NT2/D1 (cell line): ENCODE measurements around the gene CYP26B1.

Source experiments
- DNase-seq: peaks from one replicate; pipeline ENCODE4 v3.0.0-alpha.2; 2011; ENCODE audit warnings: low read depth, low spot score
- H3K27me3 ChIP-seq: 2 replicates; pipeline ENCODE4 v1.6.0; 2011; ENCODE audit warnings: mild to moderate bottlenecking; ENCODE audit not compliant: insufficient read length, insufficient read depth
- H3K36me3 ChIP-seq: 2 replicates; pipeline ENCODE4 v1.6.1; 2011; ENCODE audit warnings: mild to moderate bottlenecking, low read length, mixed read lengths; ENCODE audit not compliant: insufficient read depth, insufficient read length
- H3K4me1 ChIP-seq: 2 replicates; pipeline ENCODE4 v1.5.1; 2011; ENCODE audit not compliant: insufficient read depth, insufficient read length
- H3K4me3 ChIP-seq: 2 replicates; pipeline ENCODE4 v1.5.1; 2011; ENCODE audit warnings: low read depth; ENCODE audit not compliant: insufficient read length
- H3K9ac ChIP-seq: 2 replicates; pipeline ENCODE4 v1.6.0; 2011; ENCODE audit warnings: low read depth; ENCODE audit not compliant: insufficient read length
- H3K9me3 ChIP-seq: 2 replicates; pipeline ENCODE4 v1.5.1; 2011; ENCODE audit warnings: mild to moderate bottlenecking, low read length; ENCODE audit not compliant: insufficient read depth
- SUZ12 ChIP-seq: IDR thresholded peaks from 2 replicates; pipeline ENCODE4 v1.6.1; 2011; ENCODE audit not compliant: insufficient read length, insufficient read depth; ENCODE audit errors: extremely low read depth
- YY1 ChIP-seq: IDR thresholded peaks from 2 replicates; pipeline ENCODE4 v1.6.1; 2011; ENCODE audit not compliant: insufficient read length, insufficient read depth
- ZNF274 ChIP-seq: IDR thresholded peaks from 2 replicates; pipeline ENCODE4 v1.6.1; 2011; ENCODE audit warnings: mild to moderate bottlenecking, low read depth, low read length

CYP26B1 gene

GRCh38 chr2:72082887-72083286 lies 64.8 kb downstream of the CYP26B1 start:
- H3K27me3 ChIP-seq: no peaks in the 10 kb centered on the region
- H3K4me3 ChIP-seq: no peak overlapping the region
- DNase-seq: no peak
- no peaks in the 10 kb centered on the region for H3K36me3 ChIP-seq
- H3K9me3 ChIP-seq: peaks cover 6% of the 10 kb centered on the region; the same call in 1 of the 2 replicates
- H3K4me1 ChIP-seq: no peaks in the 10 kb centered on the region
- no peak overlapping the region for H3K9ac ChIP-seq
- no peak for TF ChIP-seq SUZ12

GRCh38 chr2:72082021-72082601 lies 65.6 kb downstream of the CYP26B1 start:
- Histone ChIP-seq H3K36me3 (no peaks in the 10 kb centered on the region), H3K27me3 (no peaks in the 10 kb centered on the region), H3K4me1 (no peaks in the 10 kb centered on the region), H3K9me3 (peaks cover 6% of the 10 kb centered on the region; the same call in 1 of the 2 replicates), H3K4me3 (no peak overlapping the region), H3K9ac (no peak overlapping the region)
- DNase-seq: no peak
- no peak for TF ChIP-seq YY1
- no peak for TF ChIP-seq SUZ12
- no peak for TF ChIP-seq ZNF274

- DNase-seq: no peak
- H3K27me3 ChIP-seq: no peaks in the 10 kb centered on the region
- no peak for TF ChIP-seq ZNF274
- TF ChIP-seq YY1: no peak
- TF ChIP-seq SUZ12: no peak
These were observed 66.2 kb downstream of the CYP26B1 start for GRCh38 chr2:72081451-72081850.

DNA sequence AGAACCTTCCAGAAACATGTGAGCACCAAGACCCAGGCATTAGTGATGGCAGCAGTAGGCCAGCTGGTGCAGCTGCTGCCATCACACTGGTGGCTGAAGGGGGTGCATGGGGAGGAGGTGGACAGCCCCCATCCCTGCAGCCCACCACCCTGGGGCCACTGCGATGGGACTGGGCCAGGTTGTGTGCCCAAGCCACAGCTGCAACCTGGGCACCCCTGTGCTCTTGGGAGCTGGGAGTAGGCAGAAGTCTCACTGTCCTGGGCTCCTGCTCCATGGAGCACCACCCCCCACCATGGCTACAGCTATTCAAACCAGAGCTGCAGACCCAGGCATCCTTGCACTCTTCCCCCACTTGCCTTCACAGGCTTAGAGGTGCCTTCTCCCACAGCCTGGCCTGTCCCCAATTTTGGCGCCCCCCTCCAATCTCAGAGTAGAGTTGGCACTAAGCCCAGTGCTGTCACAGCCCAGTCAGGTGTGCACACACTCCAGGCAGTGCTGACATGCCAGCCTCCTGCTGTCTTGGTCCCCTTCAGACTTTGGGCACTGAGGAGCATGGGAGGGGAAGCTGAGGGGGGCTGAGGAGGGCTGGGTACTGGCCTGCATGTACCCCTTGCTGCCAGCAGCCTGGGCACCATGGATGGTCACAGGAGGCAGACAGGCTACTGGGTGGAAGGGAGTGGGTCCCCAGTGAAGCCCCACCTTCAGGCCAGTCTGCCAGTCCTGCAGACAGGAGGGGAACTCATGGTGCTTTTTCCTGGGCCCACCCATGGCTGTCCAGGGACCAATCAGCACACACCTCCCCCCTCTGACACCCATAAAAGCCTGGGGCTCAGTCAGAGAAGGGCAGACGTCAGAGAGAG lies 67.1 kb downstream of the CYP26B1 start:
- DNase-seq: no peak
- Histone ChIP-seq H3K4me1 (no peaks in the 10 kb centered on the region), H3K4me3 (no peak overlapping the region), H3K9me3 (no peaks in the 10 kb centered on the region; the same call in 1 of the 2 replicates), H3K27me3 (no peaks in the 10 kb centered on the region), H3K36me3 (no peaks in the 10 kb centered on the region), H3K9ac (no peak overlapping the region)
- TF ChIP-seq ZNF274 (no peak), YY1 (no peak), SUZ12 (no peak)

More at GRCh38 chr2:72081451-72081850, 66.2 kb downstream of the CYP26B1 start:
- Histone ChIP-seq H3K9ac (no peak overlapping the region), H3K4me3 (no peak overlapping the region), H3K9me3 (peaks cover 4% of the 10 kb centered on the region; the same call in 1 of the 2 replicates), H3K36me3 (no peaks in the 10 kb centered on the region), H3K4me1 (no peaks in the 10 kb centered on the region)
